ENCODE measurements around the gene LRG1.
A peak's percentile ranks its signal among the peaks of the same experiment; 100 is the strongest.

The LRG1 gene

GRCh38 chr19:4525563-4526002, 14.3 kb downstream of the LRG1 start:
- TF ChIP-seq CTCF (IDR thresholded peaks at IDR 0.05; ENCODE audit: extremely low read depth, missing control alignments) = no peak

GRCh38 chr19:4524808-4525562, 14.9 kb downstream of the LRG1 start:
- TF ChIP-seq CTCF (IDR thresholded peaks at IDR 0.05; ENCODE audit: extremely low read depth, missing control alignments) = peak; percentile 68
- peak; percentile 84 for DNase-seq (ENCODE audit: low spot score)

More at GRCh38 chr19:4525563-4526002, 14.3 kb downstream of the LRG1 start:
- no peak for DNase-seq (ENCODE audit: low spot score)

DNA sequence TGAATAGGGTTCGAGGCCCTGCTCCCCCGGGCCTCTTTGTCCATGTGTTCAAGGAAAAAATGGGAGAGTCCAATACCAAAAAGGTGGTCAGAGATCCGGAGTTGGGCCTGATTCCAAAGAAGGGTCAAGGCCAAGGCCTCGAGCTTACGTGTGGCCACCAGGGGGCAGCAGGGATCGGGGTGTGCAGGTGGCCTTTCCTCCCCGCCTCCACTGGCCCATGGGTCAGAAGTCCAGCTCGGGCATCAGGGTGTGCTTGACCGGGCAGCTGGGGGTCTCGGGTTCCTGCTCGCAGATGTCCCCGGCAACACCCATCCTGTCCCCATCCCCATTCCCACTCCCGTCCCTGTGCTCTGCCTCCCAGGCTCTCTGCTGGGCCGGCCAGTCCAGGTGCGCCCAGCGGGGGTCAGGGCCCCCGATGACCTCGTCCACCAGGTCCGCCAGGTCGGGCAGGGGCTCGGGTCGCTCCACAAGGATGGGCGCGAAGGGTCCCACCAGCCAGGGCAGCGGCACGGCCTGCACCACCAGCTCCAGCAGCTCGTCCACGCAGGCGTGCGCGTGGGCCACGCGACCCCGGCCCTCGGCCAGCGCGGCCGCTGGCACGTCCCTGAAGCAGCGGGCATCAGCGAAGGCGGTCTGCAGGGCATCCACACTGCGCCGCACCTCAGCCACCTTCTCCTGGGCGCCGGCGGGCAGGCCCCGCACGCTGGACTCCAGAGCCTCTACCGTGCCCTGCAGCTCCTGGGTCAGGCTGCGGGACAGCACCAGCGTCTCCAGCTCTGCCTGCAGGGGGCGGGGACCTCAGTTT, 16.3 kb downstream of the LRG1 start:
- DNase-seq (ENCODE audit: low spot score) = peak; percentile 84
- TF ChIP-seq CTCF (IDR thresholded peaks at IDR 0.05; ENCODE audit: extremely low read depth, missing control alignments) = peak; percentile 74

DNA sequence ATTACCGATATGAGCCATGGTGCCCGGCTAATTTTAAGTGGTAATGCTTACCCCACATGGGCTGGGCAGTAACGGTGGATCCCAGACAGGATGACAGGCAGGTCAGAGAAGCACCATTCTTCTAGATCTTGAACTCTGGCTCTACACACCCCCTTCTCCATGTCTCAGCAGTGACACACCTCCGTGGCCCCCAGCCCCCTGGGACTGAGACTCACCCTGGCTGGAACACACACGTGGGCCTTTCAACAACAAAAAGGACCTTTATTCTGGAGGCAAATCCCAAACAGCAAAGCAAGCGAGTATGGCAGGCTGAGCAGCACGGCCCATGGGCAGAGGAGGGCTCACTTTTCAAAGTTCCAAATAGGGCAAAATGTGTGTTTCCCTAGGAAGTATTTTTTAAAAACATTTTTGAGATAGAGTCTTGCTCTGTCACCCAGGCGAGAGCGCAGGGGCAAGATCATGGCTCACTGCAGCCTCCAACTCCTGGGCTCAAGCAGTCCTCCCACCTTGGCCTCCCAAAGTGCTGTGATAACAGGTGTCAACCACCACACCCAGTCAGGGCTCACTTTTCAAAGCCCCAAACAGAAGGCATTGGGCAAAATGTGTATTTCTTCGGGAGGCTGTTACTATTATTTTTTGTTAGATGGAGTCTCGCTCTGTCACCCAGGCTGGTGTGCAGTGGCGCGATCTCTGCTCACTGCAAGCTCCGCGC, 17.4 kb downstream of the LRG1 start:
- TF ChIP-seq CTCF (IDR thresholded peaks at IDR 0.05; ENCODE audit: extremely low read depth, missing control alignments) = no peak
- DNase-seq (ENCODE audit: low spot score) = no peak

DNA sequence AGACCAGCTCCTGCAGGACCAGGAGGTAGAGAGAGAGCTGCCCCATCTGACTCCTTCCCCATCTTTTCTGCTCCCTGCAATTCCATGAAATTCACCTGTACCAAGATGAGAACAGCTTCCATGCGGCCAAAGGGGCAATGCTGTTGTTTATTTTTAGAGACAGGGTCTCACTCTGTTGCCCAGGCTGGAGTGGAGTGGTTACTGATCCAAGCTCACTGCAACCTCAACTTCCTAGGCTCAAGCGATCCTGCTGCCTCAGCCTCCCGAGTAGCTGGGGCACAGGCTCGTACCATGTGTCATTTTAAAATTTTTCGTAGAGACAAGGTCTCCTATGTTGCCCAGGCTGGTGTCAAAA, 18.0 kb downstream of the LRG1 start:
- TF ChIP-seq CTCF (IDR thresholded peaks at IDR 0.05; ENCODE audit: extremely low read depth, missing control alignments) = no peak

GRCh38 chr19:4521170-4521887, 18.5 kb downstream of the LRG1 start:
- DNase-seq (ENCODE audit: low spot score) = no peak
- TF ChIP-seq CTCF (IDR thresholded peaks at IDR 0.05; ENCODE audit: extremely low read depth, missing control alignments) = no peak

More for the DNA sequence above, 18.0 kb downstream of the LRG1 start:
- DNase-seq (ENCODE audit: low spot score) = no peak

Measured in GM20000 (cell line).